Liver (tissue), 9 donors: ENCODE data around the gene ARVCF. TPM values are rescaled to one million over a fixed set of nuclear protein-coding genes. Genes with fewer than 3 reads are reported as not detected.

ENCODE experiments used
- DNase-seq: peaks from one replicate; pipeline ENCODE4 v3.0.0-alpha.2; 2017; ENCODE audit warnings: low spot score
- H3K27ac ChIP-seq, 2 donors: one replicate each; pipeline ENCODE4 v1.7.0; 2013; ENCODE audit warnings: inconsistent platforms in 2 of 2, low read length in 2 of 2, control low read depth in 1 of 2, low read depth in 1 of 2, mild to moderate bottlenecking in 1 of 2
- H3K27me3 ChIP-seq, 4 donors: one replicate each; pipeline versions ENCODE4 v1.6.1 to v1.7.0; 2013; ENCODE audit warnings: low read length in 3 of 4, inconsistent platforms in 1 of 4, mild to moderate bottlenecking in 1 of 4, moderate library complexity in 1 of 4; ENCODE audit not compliant: control insufficient read depth in 4 of 4, insufficient read depth in 4 of 4
- H3K36me3 ChIP-seq, 4 donors: one replicate each; pipeline versions ENCODE4 v1.6.1 to v1.7.0; 2013; ENCODE audit warnings: low read length in 3 of 4, mild to moderate bottlenecking in 3 of 4, low read depth in 1 of 4, moderate library complexity in 1 of 4; ENCODE audit not compliant: control insufficient read depth in 4 of 4, insufficient read depth in 3 of 4
- H3K4me1 ChIP-seq, 4 donors: one replicate each; pipeline versions ENCODE4 v1.6.1 to v1.7.0; 2013; ENCODE audit warnings: low read length in 3 of 4, mild to moderate bottlenecking in 3 of 4, moderate library complexity in 1 of 4; ENCODE audit not compliant: control insufficient read depth in 4 of 4, insufficient read depth in 4 of 4
- H3K4me3 ChIP-seq, 3 donors: one replicate each; pipeline versions ENCODE4 v1.6.1 to v1.7.0; 2013; ENCODE audit warnings: low read length in 3 of 3, control low read depth in 1 of 3, low read depth in 1 of 3, mild to moderate bottlenecking in 1 of 3
- H3K9ac ChIP-seq, 2 donors: one replicate each; pipeline ENCODE4 v1.7.0; 2013; ENCODE audit warnings: low read length in 2 of 2, mild to moderate bottlenecking in 2 of 2, moderate library complexity in 2 of 2, control low read depth in 1 of 2, low read depth in 1 of 2
- H3K9me3 ChIP-seq, 4 donors: one replicate each; pipeline versions ENCODE4 v1.6.1 to v1.7.0; 2013; ENCODE audit warnings: low read length in 3 of 4; ENCODE audit not compliant: control insufficient read depth in 4 of 4
- FOXA1 ChIP-seq: IDR thresholded peaks from 2 replicates; pipeline ENCODE4 v1.6.1; 2016; ENCODE audit warnings: antibody characterized with exemption
- FOXA2 ChIP-seq: IDR thresholded peaks from 2 replicates; pipeline ENCODE4 v1.6.1; 2016; ENCODE audit warnings: antibody characterized with exemption
- GABPA ChIP-seq, 2 donors: IDR thresholded peaks in 1 of 2; conservative IDR thresholded peaks in 1 of 2; 2 replicates each; pipeline ENCODE4 v1.6.1; 2016; ENCODE audit warnings: antibody characterized with exemption in 2 of 2, mild to moderate bottlenecking in 1 of 2, moderate library complexity in 1 of 2
- JUND ChIP-seq, 2 donors: IDR thresholded peaks; 2 replicates each; pipeline ENCODE4 v1.6.1; 2016; ENCODE audit warnings: antibody characterized with exemption in 2 of 2
- MAX ChIP-seq: IDR thresholded peaks from 2 replicates; pipeline ENCODE4 v1.6.1; 2016; ENCODE audit warnings: antibody characterized with exemption
- NR2F2 ChIP-seq: IDR thresholded peaks from 2 replicates; pipeline ENCODE4 v1.6.1; 2016; ENCODE audit warnings: antibody characterized with exemption
- RAD21 ChIP-seq, 2 donors: IDR thresholded peaks; 2 replicates each; pipeline ENCODE4 v1.6.1; 2016; ENCODE audit warnings: antibody characterized with exemption in 2 of 2, mild to moderate bottlenecking in 2 of 2
- WGBS: extraction: QIAGEN DNeasy Blood & Tissue Kit; methylation state at CpG from one replicate; pipeline ENCODE4 v1.1.7; 2013; 5-methylcytosine and 5-hydroxymethylcytosine counted together
- polyA plus RNA-seq, 2 donors: library from polyadenylated mRNA; stranded (reverse) in 1 of 2; unstranded in 1 of 2; fragments of 200-250 nt in 1 of 2; fragments of >200 nt in 1 of 2; fragmentation: Nextera tagmentation in 1 of 2; extraction: Ambion mirVana in 1 of 2; gene quantifications; one replicate each; pipeline versions ENCODE4 v1.2.1 to v1.2.3, GENCODE V29; 2013 to 2015
- total RNA-seq, 2 donors: library from RNA; depleted of rRNA; stranded (reverse); fragments of >200 nt; gene quantifications; one replicate each; pipeline ENCODE4 v1.2.3, GENCODE V29; 2014
- TF ChIP-seq, protein P1 (sequence below): IDR thresholded peaks from 2 replicates; pipeline ENCODE4 v1.6.1; 2016; ENCODE audit warnings: antibody characterized with exemption, mild to moderate bottlenecking
- TF ChIP-seq, protein P2 (sequence below): IDR thresholded peaks from 2 replicates; pipeline ENCODE4 v1.6.1; 2016; ENCODE audit warnings: antibody characterized with exemption
- donor health status: healthy.
- donor health status: healthy.
- donor health status: healthy.
- donor health status: healthy.
- donor health status: healthy.

The ARVCF gene
- total and polyA plus RNA-seq, 4 donors = 3.8 to 48.8 (median 26.1) TPM

DNA sequence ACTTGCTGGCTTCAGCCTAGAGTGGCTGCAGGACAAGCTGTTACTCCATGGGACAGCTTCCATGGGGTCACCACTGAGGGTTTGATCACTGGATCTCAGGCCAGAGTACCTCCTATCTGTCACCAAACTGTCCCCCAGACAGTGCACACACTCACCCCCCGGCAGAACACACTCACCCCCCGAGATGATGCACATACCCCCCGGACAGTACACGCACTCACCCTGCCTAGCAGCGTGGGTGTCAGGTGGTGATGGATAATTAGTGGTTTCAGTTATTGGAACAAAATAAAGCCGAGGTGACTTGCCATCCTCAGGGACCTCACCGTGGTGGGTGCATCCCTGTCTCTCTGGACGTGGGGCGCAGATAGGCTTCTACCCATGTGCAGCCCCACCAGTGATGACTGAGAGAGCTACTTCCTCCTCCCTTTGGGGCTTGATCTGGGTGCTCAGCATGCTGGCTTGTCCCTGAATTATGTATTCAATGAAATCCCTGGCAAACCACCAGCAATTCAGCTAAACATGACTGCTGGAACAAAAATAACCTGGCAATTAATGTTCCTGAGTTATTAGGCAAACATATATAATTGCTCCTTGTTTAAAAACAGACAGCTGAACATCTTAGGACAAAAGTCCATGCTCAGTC is 23.2 kb upstream of the ARVCF start:
- Histone ChIP-seq H3K4me1 (no peaks in the 10 kb centered on the region), H3K9ac (no peak overlapping the region), H3K9me3 (no peaks in the 10 kb centered on the region), H3K36me3 (peaks cover 4 to 39% (median 20%) of the 10 kb centered on the region in 4 donors), H3K27me3 (no peaks in the 10 kb centered on the region), H3K4me3 (no peak overlapping the region), H3K27ac (no peak overlapping the region)
- TF ChIP-seq NR2F2 = no peak
- WGBS = 95% methylated on average over 9 of the region's 9 CpGs
- no peak for DNase-seq

DNA sequence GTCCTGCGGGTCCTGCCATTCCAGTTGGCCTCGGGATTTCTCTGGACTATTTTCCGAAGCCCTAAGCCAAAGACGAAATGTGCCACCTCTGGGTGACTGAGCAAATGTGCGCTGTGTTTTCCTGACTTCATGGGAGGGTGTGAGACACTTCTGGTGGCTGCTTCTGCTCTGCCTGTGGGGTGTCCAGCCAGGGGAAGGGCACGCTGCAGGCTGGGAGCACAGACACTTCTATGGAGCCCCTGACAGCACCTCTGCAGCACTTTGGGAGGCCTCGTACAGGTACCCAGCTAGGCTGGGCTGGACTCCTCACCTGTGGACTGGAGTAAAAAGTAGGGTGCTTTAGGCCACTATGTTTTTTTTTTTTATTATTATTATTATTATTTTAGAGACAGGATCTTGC is 22.0 kb upstream of the ARVCF start:
- TF ChIP-seq, protein P1, sequence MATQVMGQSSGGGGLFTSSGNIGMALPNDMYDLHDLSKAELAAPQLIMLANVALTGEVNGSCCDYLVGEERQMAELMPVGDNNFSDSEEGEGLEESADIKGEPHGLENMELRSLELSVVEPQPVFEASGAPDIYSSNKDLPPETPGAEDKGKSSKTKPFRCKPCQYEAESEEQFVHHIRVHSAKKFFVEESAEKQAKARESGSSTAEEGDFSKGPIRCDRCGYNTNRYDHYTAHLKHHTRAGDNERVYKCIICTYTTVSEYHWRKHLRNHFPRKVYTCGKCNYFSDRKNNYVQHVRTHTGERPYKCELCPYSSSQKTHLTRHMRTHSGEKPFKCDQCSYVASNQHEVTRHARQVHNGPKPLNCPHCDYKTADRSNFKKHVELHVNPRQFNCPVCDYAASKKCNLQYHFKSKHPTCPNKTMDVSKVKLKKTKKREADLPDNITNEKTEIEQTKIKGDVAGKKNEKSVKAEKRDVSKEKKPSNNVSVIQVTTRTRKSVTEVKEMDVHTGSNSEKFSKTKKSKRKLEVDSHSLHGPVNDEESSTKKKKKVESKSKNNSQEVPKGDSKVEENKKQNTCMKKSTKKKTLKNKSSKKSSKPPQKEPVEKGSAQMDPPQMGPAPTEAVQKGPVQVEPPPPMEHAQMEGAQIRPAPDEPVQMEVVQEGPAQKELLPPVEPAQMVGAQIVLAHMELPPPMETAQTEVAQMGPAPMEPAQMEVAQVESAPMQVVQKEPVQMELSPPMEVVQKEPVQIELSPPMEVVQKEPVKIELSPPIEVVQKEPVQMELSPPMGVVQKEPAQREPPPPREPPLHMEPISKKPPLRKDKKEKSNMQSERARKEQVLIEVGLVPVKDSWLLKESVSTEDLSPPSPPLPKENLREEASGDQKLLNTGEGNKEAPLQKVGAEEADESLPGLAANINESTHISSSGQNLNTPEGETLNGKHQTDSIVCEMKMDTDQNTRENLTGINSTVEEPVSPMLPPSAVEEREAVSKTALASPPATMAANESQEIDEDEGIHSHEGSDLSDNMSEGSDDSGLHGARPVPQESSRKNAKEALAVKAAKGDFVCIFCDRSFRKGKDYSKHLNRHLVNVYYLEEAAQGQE = no peak
- TF ChIP-seq GABPA (IDR thresholded peaks at IDR 0.05 in 1 of 2, conservative IDR thresholded peaks at IDR 0.05 in 1 of 2) = no peak
- TF ChIP-seq, protein P2, sequence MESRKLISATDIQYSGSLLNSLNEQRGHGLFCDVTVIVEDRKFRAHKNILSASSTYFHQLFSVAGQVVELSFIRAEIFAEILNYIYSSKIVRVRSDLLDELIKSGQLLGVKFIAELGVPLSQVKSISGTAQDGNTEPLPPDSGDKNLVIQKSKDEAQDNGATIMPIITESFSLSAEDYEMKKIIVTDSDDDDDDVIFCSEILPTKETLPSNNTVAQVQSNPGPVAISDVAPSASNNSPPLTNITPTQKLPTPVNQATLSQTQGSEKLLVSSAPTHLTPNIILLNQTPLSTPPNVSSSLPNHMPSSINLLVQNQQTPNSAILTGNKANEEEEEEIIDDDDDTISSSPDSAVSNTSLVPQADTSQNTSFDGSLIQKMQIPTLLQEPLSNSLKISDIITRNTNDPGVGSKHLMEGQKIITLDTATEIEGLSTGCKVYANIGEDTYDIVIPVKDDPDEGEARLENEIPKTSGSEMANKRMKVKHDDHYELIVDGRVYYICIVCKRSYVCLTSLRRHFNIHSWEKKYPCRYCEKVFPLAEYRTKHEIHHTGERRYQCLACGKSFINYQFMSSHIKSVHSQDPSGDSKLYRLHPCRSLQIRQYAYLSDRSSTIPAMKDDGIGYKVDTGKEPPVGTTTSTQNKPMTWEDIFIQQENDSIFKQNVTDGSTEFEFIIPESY = no peak

DNA sequence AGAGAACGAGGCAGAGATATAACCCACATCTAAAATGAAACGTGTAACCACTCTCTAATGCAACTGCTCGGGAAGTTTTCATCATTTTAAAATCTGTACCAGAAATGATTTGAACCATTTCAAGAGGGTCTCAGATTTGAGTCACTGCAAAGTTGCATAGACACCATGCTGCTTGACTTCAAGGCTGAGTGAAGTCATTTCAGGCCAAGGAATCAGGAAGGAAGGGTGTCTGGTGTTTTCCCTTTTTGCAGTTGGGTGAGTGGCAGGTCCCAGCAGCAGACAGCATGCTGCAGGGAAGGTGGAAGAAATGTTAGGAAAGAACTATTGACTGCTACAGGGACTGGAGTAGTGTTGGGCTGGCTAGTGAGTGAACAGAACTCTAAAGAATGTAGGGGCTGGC is 20.8 kb upstream of the ARVCF start:
- DNase-seq = no peak
- WGBS = 91% methylated on average over 3 of the region's 3 CpGs
- no peaks in the 10 kb centered on the region for H3K27me3 ChIP-seq
- TF ChIP-seq MAX = no peak
- TF ChIP-seq FOXA2 = no peak
- TF ChIP-seq FOXA1 = no peak
- TF ChIP-seq JUND (IDR thresholded peaks at IDR 0.05) = no peak
- TF ChIP-seq, protein P1 = no peak
- TF ChIP-seq, protein P2 = no peak
- no peak for TF ChIP-seq RAD21 (IDR thresholded peaks at IDR 0.05)
- no peak for TF ChIP-seq GABPA (IDR thresholded peaks at IDR 0.05 in 1 of 2, conservative IDR thresholded peaks at IDR 0.05 in 1 of 2)
- H3K9ac ChIP-seq = no peak overlapping the region
- peaks cover 11 to 22% (median 15%) of the 10 kb centered on the region in 4 donors for H3K4me1 ChIP-seq
- no peak overlapping the region for H3K4me3 ChIP-seq
- H3K9me3 ChIP-seq = no peaks in the 10 kb centered on the region
- peaks cover 0 to 24% (median 11%) of the 10 kb centered on the region in 4 donors for H3K36me3 ChIP-seq
- H3K27ac ChIP-seq = no peak overlapping the region

More for the DNA sequence above, 22.0 kb upstream of the ARVCF start:
- 96% methylated on average over 7 of the region's 7 CpGs for WGBS
- DNase-seq = no peak
- Histone ChIP-seq H3K36me3 (peaks cover 0 to 31% (median 15%) of the 10 kb centered on the region in 4 donors), H3K27me3 (no peaks in the 10 kb centered on the region), H3K4me1 (peaks cover 2 to 10% (median 5%) of the 10 kb centered on the region in 4 donors), H3K4me3 (no peak overlapping the region), H3K9me3 (no peaks in the 10 kb centered on the region), H3K9ac (no peak overlapping the region), H3K27ac (no peak overlapping the region)
